GM18870 (cell line): ENCODE results near the gene TSPAN8.
"Not testable (repeated sequence)": the region's sequence is repeated elsewhere in the genome, so short reads cannot be mapped to it uniquely, and the experiment has no call there.

Experiments used
- ATAC-seq: cut with Tn5 transposase; IDR thresholded peaks from one replicate; pipeline ENCODE4 v1.9.1; 2021; ENCODE audit warnings: moderate library complexity; ENCODE audit not compliant: unreplicated experiment

TSPAN8 gene

GRCh38 chr12:71157601-71158233, at the start of gene TSPAN8:
Gene TSPAN8, minus strand, starts transcription at chr12:71157999. Its CDS starts 321 bp downstream, at chr12:71157678.
- no peak for ATAC-seq

- ATAC-seq: no peak
Observed at GRCh38 chr12:71201136-71201679, 43.4 kb upstream of the TSPAN8 start.

- ATAC-seq: no peak
Observed at GRCh38 chr12:71200706-71201105, 42.9 kb upstream of the TSPAN8 start.

- ATAC-seq: no peak
Observed at GRCh38 chr12:71197460-71197859, 39.7 kb upstream of the TSPAN8 start.

- ATAC-seq: no peak
Observed at GRCh38 chr12:71195338-71195896, 37.6 kb upstream of the TSPAN8 start.

- ATAC-seq: no peak
Observed at GRCh38 chr12:71194657-71195056, 36.9 kb upstream of the TSPAN8 start.

GRCh38 chr12:71193041-71193440, 35.2 kb upstream of the TSPAN8 start:
- ATAC-seq: no peak

GRCh38 chr12:71191509-71192196, 33.9 kb upstream of the TSPAN8 start:
- no peak for ATAC-seq

- ATAC-seq: no peak
Observed at GRCh38 chr12:71190822-71191221, 33.0 kb upstream of the TSPAN8 start.

GRCh38 chr12:71187379-71187778, 29.6 kb upstream of the TSPAN8 start:
- no peak for ATAC-seq

GRCh38 chr12:71186571-71187288, 28.9 kb upstream of the TSPAN8 start:
- ATAC-seq: no peak

- ATAC-seq: no peak
Observed at GRCh38 chr12:71183846-71184245, 26.0 kb upstream of the TSPAN8 start.

- ATAC-seq: no peak
Observed at GRCh38 chr12:71183018-71183417, 25.2 kb upstream of the TSPAN8 start.

- ATAC-seq: no peak
Observed at GRCh38 chr12:71178162-71178561, 20.4 kb upstream of the TSPAN8 start.

GRCh38 chr12:71174825-71175224, 17.0 kb upstream of the TSPAN8 start:
- no peak for ATAC-seq

GRCh38 chr12:71174146-71174545, 16.3 kb upstream of the TSPAN8 start:
- no peak for ATAC-seq

GRCh38 chr12:71170456-71170855, 12.7 kb upstream of the TSPAN8 start:
- no peak for ATAC-seq

- ATAC-seq: no peak
Observed at GRCh38 chr12:71169286-71169685, 11.5 kb upstream of the TSPAN8 start.

- no peak for ATAC-seq
Observed at GRCh38 chr12:71166862-71167496, 9.2 kb upstream of the TSPAN8 start.

- ATAC-seq: no peak
Observed at GRCh38 chr12:71166280-71166679, 8.5 kb upstream of the TSPAN8 start.

- not testable (repeated sequence) for ATAC-seq
Observed at GRCh38 chr12:71165780-71166179, 8.0 kb upstream of the TSPAN8 start.
